Measurements from ENCODE around the gene TBC1D22B. TPM values are rescaled to one million over a fixed set of nuclear protein-coding genes. Genes with fewer than 3 reads are reported as not detected.

The TBC1D22B gene
- polyA plus RNA-seq, 1 of the 3 experiments (the other 2 are of a cell fraction) = 5.3 TPM

- H3F3A ChIP-seq (replicated peaks; ENCODE audit: insufficient read depth) = no peaks in the 10 kb centered on the region
- no peak overlapping the region for H3K27ac ChIP-seq (ENCODE audit: low read depth in 2 of 2, low read length in 1 of 2)
- H3K27me3 ChIP-seq (ENCODE audit: insufficient read depth) = no peaks in the 10 kb centered on the region
- ChIA-PET CTCF (interaction anchor here (0.6 to 16.3 kb wide), 37 partner anchors 10 to 596 kb away, joined by 3 to 431 read pairs (median 4); partner anchors contain the start of genes C6orf89, PIM1 and PPIL1), POLR2A (interaction anchor here (0.5 to 1.1 kb wide), 3 partner anchors 11 to 192 kb away, joined by 3 to 4 read pairs (median 4); no protein-coding TSS in a partner anchor)
- peak; percentile 94 for TF ChIP-seq CTCF (IDR thresholded peaks at IDR 0.05)
- TF ChIP-seq RXRA (IDR thresholded peaks at IDR 0.05; ENCODE audit: borderline replicate concordance, low read depth) = no peak
- TF ChIP-seq EP300 (IDR thresholded peaks at IDR 0.05; ENCODE audit: borderline replicate concordance in 1 of 2, low read depth in 1 of 2, low read length in 1 of 2) = no peak
- TF ChIP-seq PBX3 (IDR thresholded peaks at IDR 0.05) = no peak
- 0 out of 2 replicates have a peak, but pooled peaks have one; percentile 30 for TF ChIP-seq RCOR1 (IDR thresholded peaks at IDR 0.05; ENCODE audit: low read length)
- peak; percentile 96 for TF ChIP-seq SMC3 (IDR thresholded peaks at IDR 0.05; ENCODE audit: low read depth, low read length)
- no peak for TF ChIP-seq JUND (IDR thresholded peaks at IDR 0.05)
- TF ChIP-seq TEAD4 (IDR thresholded peaks at IDR 0.05; ENCODE audit: borderline replicate concordance, insufficient read depth) = no peak
- no peak for TF ChIP-seq NFIC (IDR thresholded peaks at IDR 0.05; ENCODE audit: borderline replicate concordance)
- TF ChIP-seq CHD2 (IDR thresholded peaks at IDR 0.05; ENCODE audit: low read length, partially characterized antibody) = peak; percentile 56
- no peak for TF ChIP-seq POLR2AphosphoS5 (IDR thresholded peaks at IDR 0.05; ENCODE audit: low read depth, low read length)
- no peak for TF ChIP-seq NRF1 (IDR thresholded peaks at IDR 0.05; ENCODE audit: low read depth, low read length)
- no peak for TF ChIP-seq ELF1 (IDR thresholded peaks at IDR 0.05)
- no peak for TF ChIP-seq ZBTB33 (IDR thresholded peaks at IDR 0.05; ENCODE audit: borderline replicate concordance, low read depth)
- no peak for TF ChIP-seq GABPA (IDR thresholded peaks at IDR 0.05; ENCODE audit: low read depth)
- TF ChIP-seq RAD21 (IDR thresholded peaks at IDR 0.05; ENCODE audit: low read length) = peak; percentile 99
- no peak for TF ChIP-seq TCF12 (IDR thresholded peaks at IDR 0.05)
- H3K4me2 ChIP-seq = no peak overlapping the region
- WGBS (ENCODE audit: low lambda C conversion rate) = 62% methylated on average over 7 of the region's 7 CpGs
- H3K4me1 ChIP-seq (ENCODE audit: control insufficient read depth in 1 of 2, insufficient read depth in 2 of 2, low read depth in 1 of 2, low read length in 1 of 2) = peaks cover 0 to 2% of the 10 kb centered on the region in 2 experiments; a peak in 1 of 4 replicates
- no peaks in the 10 kb centered on the region for H3K9me2 ChIP-seq
- H2AFZ ChIP-seq (ENCODE audit: low read depth) = peak overlapping the region; percentile 65; the same call in 1 of the 2 replicates
- no peak overlapping the region; a peak in 1 of 4 replicates for H3K4me3 ChIP-seq (ENCODE audit: low read depth in 2 of 2, low read length in 1 of 2)
- H3K9me3 ChIP-seq = no peaks in the 10 kb centered on the region
- no peak overlapping the region for H3K9ac ChIP-seq
- H3K36me3 ChIP-seq (replicated peaks in 1 of 2; ENCODE audit: control insufficient read depth in 1 of 2, insufficient read depth in 2 of 2, low read length in 1 of 2) = no peaks in the 10 kb centered on the region
- no peaks in the 10 kb centered on the region for H4K20me1 ChIP-seq (ENCODE audit: insufficient read depth)
- DNase-seq = peak; percentile 77
- no peaks in the 10 kb centered on the region for H3K79me2 ChIP-seq (ENCODE audit: insufficient read depth)
Observed at GRCh38 chr6:37210313-37210968, 47.1 kb upstream of the TBC1D22B start.
